SH-SY5Y (cell line): ENCODE measurements around the gene APOLD1.

ENCODE experiments used
- GATA2 ChIP-seq: IDR thresholded peaks from 2 replicates; pipeline ENCODE4 v1.6.1; 2011; ENCODE audit warnings: mild to moderate bottlenecking, low read depth, low read length
- GATA3 ChIP-seq: IDR thresholded peaks from 2 replicates; pipeline ENCODE4 v1.6.1; 2011; ENCODE audit warnings: low read depth, mild to moderate bottlenecking, low read length, moderate library complexity

Gene APOLD1, protein sequence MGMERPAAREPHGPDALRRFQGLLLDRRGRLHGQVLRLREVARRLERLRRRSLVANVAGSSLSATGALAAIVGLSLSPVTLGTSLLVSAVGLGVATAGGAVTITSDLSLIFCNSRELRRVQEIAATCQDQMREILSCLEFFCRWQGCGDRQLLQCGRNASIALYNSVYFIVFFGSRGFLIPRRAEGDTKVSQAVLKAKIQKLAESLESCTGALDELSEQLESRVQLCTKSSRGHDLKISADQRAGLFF

DNA sequence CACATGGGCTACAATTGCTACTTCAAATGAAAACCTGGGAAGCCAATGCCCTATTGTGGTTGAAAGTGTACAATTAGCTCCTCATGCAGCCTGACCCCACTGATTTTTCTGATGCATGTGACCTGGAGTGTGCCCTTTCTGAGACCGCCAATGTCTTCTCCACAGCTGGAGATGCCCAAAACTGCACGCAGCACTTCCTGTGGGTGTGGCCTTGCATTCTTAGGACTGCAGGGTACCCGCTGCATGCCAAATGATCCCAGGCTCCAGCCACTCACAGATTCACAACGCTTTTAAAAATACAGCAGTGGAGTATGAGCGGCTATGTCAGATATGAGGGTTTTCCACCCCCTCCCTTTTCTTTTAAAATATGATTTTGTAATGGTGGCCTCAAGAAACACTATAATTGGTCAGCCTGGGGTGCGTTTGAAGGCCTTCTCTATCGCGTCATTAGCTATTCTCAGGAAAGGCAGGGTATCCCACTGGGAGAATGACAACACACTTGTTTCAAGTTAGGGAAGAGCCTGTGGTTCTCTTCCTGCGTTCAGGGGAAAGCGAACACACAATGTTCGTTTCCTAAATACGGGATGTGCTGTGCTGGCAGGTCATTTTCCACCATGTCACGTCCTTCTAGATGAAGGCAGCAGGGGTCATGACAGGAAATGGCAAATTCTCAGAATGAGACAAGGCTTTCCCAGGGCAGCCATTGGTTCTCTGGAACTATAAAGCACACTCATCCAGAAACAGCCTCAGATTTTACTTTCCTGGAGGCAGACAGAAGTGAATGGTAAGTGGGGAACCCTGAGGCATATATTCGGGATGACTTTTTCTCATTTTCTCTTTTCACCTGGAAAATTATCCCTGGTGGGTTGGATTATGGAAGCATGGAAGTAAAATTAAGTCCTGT, at the start of gene APOLD1:
APOLD1 (plus strand) TSS at position 749 of the 904 bp plus-strand sequence; CDS start at position 782, 33 bp downstream.
- TF ChIP-seq GATA3 (no peak), GATA2 (no peak)

- TF ChIP-seq GATA3 (no peak), GATA2 (no peak)
These were observed 48.4 kb upstream of the APOLD1 start for GRCh38 chr12:12736759-12737676.

- no peak for TF ChIP-seq GATA2
- no peak for TF ChIP-seq GATA3
These were observed 43.8 kb upstream of the APOLD1 start for GRCh38 chr12:12741660-12742059.

- TF ChIP-seq GATA2 (no peak), GATA3 (no peak)
These were observed 40.7 kb upstream of the APOLD1 start for GRCh38 chr12:12744546-12745305.

- TF ChIP-seq GATA2 (no peak), GATA3 (no peak)
These were observed 39.8 kb upstream of the APOLD1 start for GRCh38 chr12:12745576-12746211.

GRCh38 chr12:12747278-12747677, 38.2 kb upstream of the APOLD1 start:
- TF ChIP-seq GATA3 (no peak), GATA2 (no peak)

DNA sequence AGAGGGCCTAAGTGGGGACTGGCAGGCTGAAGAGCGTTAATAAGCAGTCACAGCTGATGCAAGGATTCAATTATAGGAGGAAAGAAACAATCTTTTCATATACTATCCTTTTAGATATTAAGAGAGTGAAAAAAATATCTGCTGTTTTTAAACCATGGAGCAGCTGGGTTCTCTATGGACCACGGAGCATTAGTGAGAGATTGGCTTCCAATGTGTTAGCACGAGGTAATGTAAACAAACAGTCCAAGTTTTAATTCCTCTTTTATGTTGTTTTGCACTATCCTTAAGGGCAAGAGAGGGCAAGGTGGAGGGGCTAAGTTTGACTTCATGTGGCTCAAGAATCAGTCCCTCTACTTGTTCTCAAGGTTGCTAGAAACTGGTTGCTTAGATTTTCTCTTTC, 37.4 kb upstream of the APOLD1 start:
- TF ChIP-seq GATA3 (no peak), GATA2 (no peak)

GRCh38 chr12:12749433-12749832, 36.0 kb upstream of the APOLD1 start:
- TF ChIP-seq GATA3 (no peak), GATA2 (no peak)

GRCh38 chr12:12755923-12756322, 29.5 kb upstream of the APOLD1 start:
- TF ChIP-seq GATA2 (no peak), GATA3 (no peak)

GRCh38 chr12:12757121-12757520, 28.3 kb upstream of the APOLD1 start:
- TF ChIP-seq GATA3 (no peak), GATA2 (no peak)

DNA sequence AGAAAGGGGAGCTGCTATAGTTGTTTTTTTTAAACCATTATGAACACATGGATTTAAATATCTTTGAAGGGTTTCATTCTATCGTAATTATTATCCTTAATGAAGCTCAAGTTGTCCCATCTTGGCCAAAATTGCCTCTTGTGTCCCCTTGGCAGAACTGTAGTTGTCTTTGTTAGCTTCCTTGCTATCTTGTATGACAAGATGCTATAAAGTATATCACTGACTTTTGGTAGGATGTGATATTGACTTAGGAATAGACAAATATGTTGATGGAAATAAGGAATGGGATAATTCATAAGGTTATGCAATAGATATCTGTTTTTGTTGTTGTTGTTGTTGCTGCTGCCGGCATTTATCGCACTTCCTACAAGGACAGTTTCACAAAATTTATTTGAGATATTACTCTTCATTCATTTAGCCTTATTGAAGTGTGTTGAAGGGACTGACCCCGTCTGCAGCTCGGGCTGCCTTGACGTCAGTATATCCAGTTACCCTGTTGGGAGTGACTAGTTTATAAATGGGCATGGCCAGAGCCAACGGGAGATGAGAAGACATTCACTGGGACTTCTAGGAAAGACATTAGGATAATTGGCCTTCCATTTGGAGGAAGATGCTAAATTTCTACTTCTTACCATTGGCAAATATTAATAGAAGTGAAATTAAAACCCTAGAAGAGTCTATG, 26.1 kb upstream of the APOLD1 start:
- TF ChIP-seq GATA3 (no peak), GATA2 (no peak)

DNA sequence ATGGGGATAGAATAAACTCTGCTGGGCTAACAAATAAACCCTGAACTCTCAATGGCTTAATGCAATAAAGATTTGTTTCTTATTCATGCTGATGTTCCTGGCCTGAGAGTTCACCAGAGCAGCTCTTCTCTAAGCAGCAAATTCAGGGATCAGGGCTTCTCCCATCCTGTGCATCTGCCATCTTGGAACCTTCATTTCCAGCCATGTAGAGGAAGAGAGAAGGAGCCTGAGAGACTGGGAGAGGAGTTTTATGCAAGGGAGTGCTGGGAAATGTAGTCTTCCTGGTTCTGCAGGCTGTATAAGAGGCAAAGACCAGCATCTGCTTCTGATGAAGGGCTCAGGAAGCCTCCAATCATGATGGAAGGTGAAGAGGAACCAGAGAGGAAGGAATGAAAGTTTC, 20.6 kb upstream of the APOLD1 start:
- TF ChIP-seq GATA2 = no peak
- TF ChIP-seq GATA3 = no peak
